ENCODE measurements around the gene COL4A1.

Gene COL4A1

DNA sequence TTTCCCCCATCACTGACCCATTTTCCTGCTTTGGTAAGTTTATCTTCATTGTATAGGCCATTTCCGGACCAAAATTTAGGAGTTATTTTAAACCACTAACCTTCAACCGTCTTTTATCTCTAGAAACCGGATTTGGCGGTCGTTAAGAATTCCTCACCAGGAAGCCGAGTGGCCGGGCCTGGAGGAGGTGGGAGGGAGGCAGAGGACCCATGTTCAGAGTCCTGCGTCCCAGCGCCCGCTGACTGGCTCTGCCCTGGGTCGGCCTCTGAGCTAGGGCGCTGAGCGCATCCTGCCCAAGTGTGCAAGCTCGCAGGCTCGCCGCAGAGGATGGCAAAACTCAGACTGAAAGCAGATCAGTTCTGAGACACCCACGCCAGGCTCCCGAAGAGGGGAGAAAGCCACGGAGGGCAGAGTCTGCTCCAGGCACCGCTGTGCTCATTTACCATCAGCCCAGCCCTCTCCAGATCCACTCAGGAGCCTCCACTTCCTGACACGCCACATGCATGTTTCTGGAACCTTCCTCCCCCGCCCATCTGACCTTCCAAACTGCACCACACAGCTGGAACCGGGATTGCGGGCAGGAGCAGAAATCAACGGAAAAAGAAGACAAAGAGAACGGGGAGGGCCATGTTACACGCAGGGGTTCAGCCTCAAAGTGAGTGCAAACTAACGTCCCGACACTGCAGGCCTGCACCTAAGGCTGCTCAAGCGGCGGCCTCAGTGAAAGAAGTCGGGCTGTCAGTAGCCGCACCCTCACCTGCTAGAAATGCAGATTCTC, 8.3 kb downstream of the COL4A1 start:
- no peak for DNase-seq (ENCODE audit: extremely low read depth, low read depth)
- TF ChIP-seq, protein P1, sequence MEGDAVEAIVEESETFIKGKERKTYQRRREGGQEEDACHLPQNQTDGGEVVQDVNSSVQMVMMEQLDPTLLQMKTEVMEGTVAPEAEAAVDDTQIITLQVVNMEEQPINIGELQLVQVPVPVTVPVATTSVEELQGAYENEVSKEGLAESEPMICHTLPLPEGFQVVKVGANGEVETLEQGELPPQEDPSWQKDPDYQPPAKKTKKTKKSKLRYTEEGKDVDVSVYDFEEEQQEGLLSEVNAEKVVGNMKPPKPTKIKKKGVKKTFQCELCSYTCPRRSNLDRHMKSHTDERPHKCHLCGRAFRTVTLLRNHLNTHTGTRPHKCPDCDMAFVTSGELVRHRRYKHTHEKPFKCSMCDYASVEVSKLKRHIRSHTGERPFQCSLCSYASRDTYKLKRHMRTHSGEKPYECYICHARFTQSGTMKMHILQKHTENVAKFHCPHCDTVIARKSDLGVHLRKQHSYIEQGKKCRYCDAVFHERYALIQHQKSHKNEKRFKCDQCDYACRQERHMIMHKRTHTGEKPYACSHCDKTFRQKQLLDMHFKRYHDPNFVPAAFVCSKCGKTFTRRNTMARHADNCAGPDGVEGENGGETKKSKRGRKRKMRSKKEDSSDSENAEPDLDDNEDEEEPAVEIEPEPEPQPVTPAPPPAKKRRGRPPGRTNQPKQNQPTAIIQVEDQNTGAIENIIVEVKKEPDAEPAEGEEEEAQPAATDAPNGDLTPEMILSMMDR (IDR thresholded peaks at IDR 0.05; ENCODE audit: low read depth, low read length) = no peak

DNA sequence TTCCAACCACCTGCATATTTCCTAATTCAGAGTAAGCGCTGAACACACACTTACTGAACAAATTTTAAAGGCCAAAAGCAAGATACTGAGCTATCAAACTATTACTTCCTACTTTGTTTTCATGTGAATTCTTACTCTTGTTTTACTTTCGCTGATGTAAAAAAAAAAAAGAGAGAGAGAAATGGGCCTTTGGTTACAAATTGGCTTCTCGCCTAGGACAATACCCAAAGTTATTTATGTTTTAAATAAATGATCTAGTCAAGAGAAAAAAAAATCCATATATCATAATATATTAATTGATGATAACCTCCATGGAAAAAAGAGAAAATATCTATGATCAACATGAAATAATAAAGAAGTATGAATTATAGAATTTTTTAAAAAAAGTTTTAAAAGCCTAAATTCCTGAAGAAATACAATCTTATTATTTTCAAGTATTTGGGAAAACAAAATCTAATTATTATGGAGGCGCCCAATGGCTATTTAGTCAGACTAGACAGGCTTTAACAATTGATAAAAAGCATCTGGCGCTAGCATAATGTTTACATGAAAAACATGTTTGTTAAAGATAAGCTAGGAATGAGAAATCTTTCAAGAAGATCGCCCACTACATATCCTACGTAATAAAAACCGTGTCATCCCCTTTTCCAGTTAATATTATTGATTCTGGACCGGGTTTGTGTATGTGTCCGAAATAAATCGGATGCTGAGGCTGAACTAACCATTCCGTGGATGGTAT, 9.0 kb downstream of the COL4A1 start:
- DNase-seq (ENCODE audit: extremely low read depth, low read depth) = no peak
- TF ChIP-seq, protein P1 (IDR thresholded peaks at IDR 0.05; ENCODE audit: low read depth, low read length) = no peak

DNA sequence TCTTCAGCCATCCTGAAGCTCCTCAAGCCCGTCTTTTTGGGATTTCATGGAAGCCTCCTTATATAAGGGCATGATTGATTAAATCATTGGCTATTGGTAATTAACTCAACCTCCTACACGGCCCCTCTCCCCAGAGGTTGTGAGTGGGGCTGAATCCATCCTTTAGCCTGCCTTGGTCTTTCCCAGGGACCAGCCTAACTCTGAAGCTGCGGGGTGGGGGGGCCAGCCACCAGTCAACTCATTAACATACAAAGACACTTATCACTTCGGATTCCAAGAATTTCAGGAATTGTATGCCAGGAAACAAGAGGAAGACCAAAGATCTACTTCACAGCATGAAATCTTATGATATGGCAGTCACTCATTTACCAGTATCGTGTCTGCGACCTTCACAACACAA, 9.9 kb downstream of the COL4A1 start:
- TF ChIP-seq, protein P1 (IDR thresholded peaks at IDR 0.05; ENCODE audit: low read depth, low read length) = no peak
- DNase-seq (ENCODE audit: extremely low read depth, low read depth) = no peak

DNA sequence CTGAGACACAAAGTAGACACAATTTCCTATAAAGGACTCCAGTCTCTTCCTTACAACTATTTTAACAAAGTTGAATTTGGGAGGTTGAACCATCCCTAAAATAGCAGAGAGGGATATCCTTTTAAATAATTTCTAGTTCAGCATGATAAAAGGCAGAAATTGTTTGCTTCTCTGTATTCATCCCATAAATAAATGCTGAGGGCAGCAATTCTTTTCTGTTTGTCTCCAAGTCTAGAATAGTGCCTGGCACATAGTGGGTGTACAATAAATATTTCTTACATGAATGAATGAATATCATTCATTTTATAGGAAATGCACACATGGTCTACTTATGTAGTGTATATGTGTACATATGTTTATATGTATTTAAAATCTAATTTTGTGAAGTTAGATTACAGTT, 12.3 kb downstream of the COL4A1 start:
- DNase-seq (ENCODE audit: extremely low read depth, low read depth) = no peak
- TF ChIP-seq, protein P1 (IDR thresholded peaks at IDR 0.05; ENCODE audit: low read depth, low read length) = no peak

DNA sequence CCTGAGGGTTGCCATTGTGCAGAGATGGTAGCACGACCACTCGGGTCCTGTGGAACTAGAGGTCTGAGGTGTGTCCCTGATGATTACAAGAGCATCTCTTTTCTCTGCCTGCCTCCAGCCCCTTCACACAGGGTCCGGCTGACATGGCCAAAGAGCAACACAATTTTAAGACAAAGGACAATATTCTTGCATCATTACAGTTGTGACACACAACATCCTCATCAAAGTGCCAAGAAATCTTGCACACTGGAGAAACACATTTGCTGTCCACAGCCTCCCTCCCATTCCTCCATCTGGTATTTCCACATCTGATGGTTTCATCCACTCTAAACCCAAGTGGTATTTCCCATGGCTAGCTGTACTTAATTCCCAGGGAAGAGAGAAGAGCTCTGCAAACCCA, 12.8 kb downstream of the COL4A1 start:
- DNase-seq (ENCODE audit: extremely low read depth, low read depth) = no peak
- TF ChIP-seq, protein P1 (IDR thresholded peaks at IDR 0.05; ENCODE audit: low read depth, low read length) = no peak

DNA sequence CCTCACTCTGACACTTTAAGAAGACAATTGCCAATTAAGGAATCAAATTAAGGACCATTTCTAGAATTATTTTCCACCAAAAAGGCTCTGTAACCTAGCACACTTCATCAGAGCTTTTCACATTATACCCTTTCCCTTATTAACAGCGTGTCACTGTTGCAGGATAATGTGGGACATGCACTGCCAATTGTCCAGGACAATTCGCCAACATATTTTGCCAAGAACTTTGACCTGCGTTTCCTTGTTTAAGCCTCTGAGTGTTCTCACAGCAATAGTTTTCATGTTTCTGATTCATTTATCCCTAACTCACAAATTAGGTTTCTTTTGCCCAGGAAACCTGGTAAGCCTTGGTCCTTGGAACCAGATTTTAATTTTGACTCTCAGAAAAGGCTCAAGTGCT, 13.3 kb downstream of the COL4A1 start:
- TF ChIP-seq, protein P1 (IDR thresholded peaks at IDR 0.05; ENCODE audit: low read depth, low read length) = no peak

DNA sequence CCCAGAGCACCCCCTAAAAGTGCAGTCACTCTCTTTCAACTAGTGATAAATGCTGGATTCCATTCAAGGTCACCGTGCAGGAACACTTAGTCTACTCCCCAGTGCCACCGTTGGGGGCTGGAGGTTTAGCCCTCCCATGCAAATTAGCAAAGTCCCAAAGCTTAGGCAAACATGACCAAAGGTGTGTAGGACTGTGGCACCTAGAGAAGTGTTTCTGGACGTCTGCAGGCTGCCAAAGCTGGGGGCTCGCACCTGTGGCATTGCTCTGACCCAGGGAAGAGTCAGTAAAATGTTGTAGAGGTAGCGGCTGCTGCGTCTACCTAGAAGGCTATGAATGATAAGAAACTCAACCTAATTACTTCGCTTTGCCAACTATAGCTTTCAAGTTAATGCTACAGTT, 13.9 kb downstream of the COL4A1 start:
- no peak for DNase-seq (ENCODE audit: extremely low read depth, low read depth)
- TF ChIP-seq, protein P1 (IDR thresholded peaks at IDR 0.05; ENCODE audit: low read depth, low read length) = no peak

More for the DNA sequence above, 13.3 kb downstream of the COL4A1 start:
- no peak for DNase-seq (ENCODE audit: extremely low read depth, low read depth)
